HG03064 (cell line): ENCODE results near the gene ATP9A.
"Not testable (repeated sequence)": the region's sequence is repeated elsewhere in the genome, so short reads cannot be mapped to it uniquely, and the experiment has no call there.

Experiments used
- ATAC-seq: cut with Tn5 transposase; IDR thresholded peaks from one replicate; pipeline ENCODE4 v1.9.1; 2021; ENCODE audit warnings: low read depth; ENCODE audit not compliant: unreplicated experiment

ATP9A gene

GRCh38 chr20:51584116-51584515 lies 184.1 kb downstream of the ATP9A start:
- ATAC-seq = no peak

- no peak for ATAC-seq
Measured at GRCh38 chr20:51583499-51583898, 184.7 kb downstream of the ATP9A start.

- no peak for ATAC-seq
Measured at GRCh38 chr20:51583073-51583472, 185.1 kb downstream of the ATP9A start.

DNA sequence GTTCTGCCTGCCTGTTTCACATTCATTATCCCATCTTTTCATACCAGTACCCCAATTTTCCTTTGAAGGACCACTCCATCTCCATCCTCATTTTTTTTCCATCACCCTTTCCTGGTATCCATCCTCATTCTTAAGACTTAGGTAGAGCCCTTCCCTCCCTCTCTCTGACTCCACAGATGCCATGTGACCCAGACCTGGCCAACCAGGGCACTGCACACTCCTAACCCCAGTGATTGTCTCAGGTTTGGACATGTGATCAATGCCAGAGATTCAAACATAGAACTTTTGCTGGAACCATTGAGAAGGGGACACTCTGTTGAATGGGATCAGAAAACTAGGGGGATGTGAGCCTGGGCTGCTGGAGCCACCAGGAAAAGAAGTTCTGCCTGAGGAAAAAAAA lies 186.6 kb downstream of the ATP9A start:
- no peak for ATAC-seq

DNA sequence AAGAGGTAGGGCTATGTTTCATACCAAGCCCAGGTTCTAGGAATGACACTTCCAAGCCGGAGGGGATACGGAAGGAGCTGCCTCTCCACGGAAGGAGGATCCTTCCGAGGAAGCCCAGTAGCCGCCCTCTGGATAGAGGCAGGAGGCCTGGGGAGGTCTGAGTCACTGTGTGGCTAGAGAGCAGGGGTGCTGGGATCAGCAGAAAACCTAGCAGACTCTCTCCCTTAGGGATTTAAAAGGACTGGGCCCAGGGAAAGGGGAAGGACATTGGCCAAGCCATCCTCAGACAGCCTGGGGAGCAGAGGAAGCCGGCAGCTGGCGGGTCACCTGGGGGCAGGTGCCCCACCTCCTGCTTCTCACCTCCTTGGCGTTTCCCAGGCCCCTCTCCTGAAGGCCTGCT lies 189.1 kb downstream of the ATP9A start:
- no peak for ATAC-seq

- ATAC-seq = no peak
Measured at GRCh38 chr20:51578145-51578459, 190.1 kb downstream of the ATP9A start.

- ATAC-seq = no peak
Measured at GRCh38 chr20:51577432-51578144, 190.6 kb downstream of the ATP9A start.

GRCh38 chr20:51575486-51575885 lies 192.7 kb downstream of the ATP9A start:
- no peak for ATAC-seq

- ATAC-seq = no peak
Measured at GRCh38 chr20:51574248-51575033, 193.7 kb downstream of the ATP9A start.

GRCh38 chr20:51573576-51574243 lies 194.5 kb downstream of the ATP9A start:
- no peak for ATAC-seq

- ATAC-seq = no peak
Measured at GRCh38 chr20:51571460-51571794, 196.8 kb downstream of the ATP9A start.

DNA sequence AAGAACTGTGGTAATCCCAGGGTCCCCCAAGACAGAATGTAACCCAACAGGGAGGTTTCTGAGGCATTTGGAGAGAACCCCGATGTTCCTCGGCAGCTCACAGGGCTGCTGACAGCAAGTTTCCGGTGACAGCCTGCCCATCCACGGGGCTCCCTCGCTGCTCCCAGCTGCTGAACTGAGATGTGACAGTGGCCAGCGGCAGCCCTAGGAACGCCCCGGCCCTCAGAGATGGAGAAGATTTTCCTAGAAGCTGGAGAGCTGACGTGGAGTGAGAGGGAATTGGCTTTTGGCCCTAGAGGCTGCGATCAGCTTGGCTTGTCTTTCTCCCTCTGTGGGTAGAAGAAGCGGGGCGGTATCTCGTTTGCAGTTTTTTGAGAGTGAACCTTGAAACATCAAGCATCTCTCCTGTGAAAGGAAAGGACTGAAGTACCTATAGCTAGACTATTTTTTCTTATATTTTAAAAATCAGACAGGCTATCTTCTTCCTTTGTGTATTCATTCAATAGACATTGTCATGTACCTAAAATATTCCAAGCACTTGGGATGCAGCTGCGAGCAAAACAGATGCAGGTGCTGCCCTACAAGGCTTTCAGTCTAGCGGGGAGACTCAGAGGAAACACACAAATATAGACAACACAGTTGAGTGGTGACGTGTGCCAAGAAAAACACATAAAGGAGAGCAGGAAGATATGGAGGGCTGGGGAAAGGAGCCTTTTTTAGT lies 197.3 kb downstream of the ATP9A start:
- ATAC-seq = no peak

- no peak for ATAC-seq
Measured at GRCh38 chr20:51569815-51570738, 198.1 kb downstream of the ATP9A start.

- not testable (repeated sequence) for ATAC-seq
Measured at GRCh38 chr20:51568533-51568932, 199.7 kb downstream of the ATP9A start.

- ATAC-seq = no peak
Measured at GRCh38 chr20:51567622-51568021, 200.6 kb downstream of the ATP9A start.

- ATAC-seq = no peak
Measured at GRCh38 chr20:51566594-51566993, 201.6 kb downstream of the ATP9A start.

- no peak for ATAC-seq
Measured at GRCh38 chr20:51565298-51566144, 202.7 kb downstream of the ATP9A start.

GRCh38 chr20:51563486-51564332 lies 204.5 kb downstream of the ATP9A start:
- no peak for ATAC-seq

- no peak for ATAC-seq
Measured at GRCh38 chr20:51563174-51563485, 205.1 kb downstream of the ATP9A start.
